WI38 (cell line): Measurements from ENCODE around the gene NRCAM.
A peak's percentile ranks its signal among the peaks of the same experiment; 100 is the strongest.

Experiments used
- H3K4me3 ChIP-seq: 2 replicates; pipeline ENCODE4 v1.5.1; 2011; ENCODE audit warnings: low read depth, mild to moderate bottlenecking, control low read depth, low read length
- CTCF ChIP-seq: IDR thresholded peaks from 2 replicates; pipeline ENCODE4 v1.5.1; 2012; ENCODE audit warnings: low read depth, mild to moderate bottlenecking, control low read depth, low read length

Gene NRCAM

GRCh38 chr7:108102671-108103312 lies 353.4 kb downstream of the NRCAM start:
- H3K4me3 ChIP-seq, result no peak overlapping the region
- no peak for TF ChIP-seq CTCF

GRCh38 chr7:108101759-108102158 lies 354.5 kb downstream of the NRCAM start:
- H3K4me3 ChIP-seq, result no peak overlapping the region
- no peak for TF ChIP-seq CTCF

GRCh38 chr7:108099713-108100112 lies 356.5 kb downstream of the NRCAM start:
- no peak overlapping the region for H3K4me3 ChIP-seq
- TF ChIP-seq CTCF, result no peak

GRCh38 chr7:108097703-108098102 lies 358.5 kb downstream of the NRCAM start:
- no peak overlapping the region for H3K4me3 ChIP-seq
- peak; percentile 12; the same call in 1 of the 2 replicates for TF ChIP-seq CTCF
